K562 treated with DMSO at 1 percent for 12 hours (cell line): ENCODE measurements around the gene PIGR. TPM values are rescaled to one million over a fixed set of nuclear protein-coding genes. Genes with fewer than 3 reads are reported as not detected.

Experiments used
- total RNA-seq: library from RNA; unstranded; fragments of 300-600 nt; gene quantifications from 2 replicates; pipeline ENCODE4 v1.2.3, GENCODE V29; 2022; ENCODE audit not compliant: insufficient read depth

PIGR gene
- total RNA-seq = 0.14 TPM in 1 of 2 replicates, not detected in the other

GRCh38 chr1:206946261-206946660 lies at the start of gene PIGR:
TSS of gene PIGR (minus strand) at chr1:206946466. CDS start at chr1:206940531, 5,935 bp downstream.

GRCh38 chr1:206970446-206970845 lies 24.2 kb upstream of the PIGR start, which contains the start of gene FCAMR:
TSS of gene FCAMR (minus strand) at chr1:206970460. CDS start at chr1:206970125, 335 bp downstream.

GRCh38 chr1:206921772-206922265 lies 24.4 kb downstream of the PIGR start, which contains the start of gene FCMR:
TSS of gene FCMR (minus strand) at chr1:206921941. CDS start at chr1:206921854, 87 bp downstream.

GRCh38 chr1:206897175-206897574 lies 49.1 kb downstream of the PIGR start, which contains the start of gene IL24:
TSS of gene IL24 (plus strand) at chr1:206897443. CDS start at chr1:206897833, 390 bp downstream.

Other genes with a start within 250 kb of the PIGR start
- gene IL19, start 175.7 kb downstream of the PIGR start, total RNA-seq = not detected in 2 replicates
- gene IL10, start 174.0 kb downstream of the PIGR start, total RNA-seq = not detected in 2 replicates
- gene IL20, start 80.8 kb downstream of the PIGR start, total RNA-seq = not detected in 2 replicates
- gene IL24, start 49.0 kb downstream of the PIGR start, total RNA-seq = not detected in 2 replicates
- not detected in 2 replicates for gene FCMR, start 24.5 kb downstream of the PIGR start, total RNA-seq
- not detected in 2 replicates for gene FCAMR, start 24.0 kb upstream of the PIGR start, total RNA-seq
- gene C1orf116, start 86.3 kb upstream of the PIGR start, total RNA-seq = 1.0 and 3.3 TPM in 2 replicates
- 6.1 and 29.8 TPM in 2 replicates for gene YOD1, start 104.7 kb upstream of the PIGR start, total RNA-seq
- gene PFKFB2, start 106.8 kb upstream of the PIGR start, total RNA-seq = 6.4 and 23.3 TPM in 2 replicates
- not detected in 2 replicates for gene C4BPB, start 142.4 kb upstream of the PIGR start, total RNA-seq
- 0.37 and 2.7 TPM in 2 replicates for gene C4BPA, start 157.8 kb upstream of the PIGR start, total RNA-seq